Colonic mucosa (tissue), 4 donors: ENCODE results near the gene OGDH. TPM values are rescaled to one million over a fixed set of nuclear protein-coding genes. Genes with fewer than 3 reads are reported as not detected.
A peak's percentile ranks its signal among the peaks of the same experiment; 100 is the strongest.

Experiments
- DNase-seq: peaks from one replicate; pipeline ENCODE4 v3.0.0-alpha.2; 2020
- H3K27ac ChIP-seq: fragments of 200-600 bp; one replicate; pipeline ENCODE4 v1.8.0; 2021
- H3K27me3 ChIP-seq: fragments of 200-600 bp; one replicate; pipeline ENCODE4 v1.8.0; 2021
- H3K36me3 ChIP-seq: fragments of 200-600 bp; one replicate; pipeline ENCODE4 v1.8.0; 2021
- H3K4me1 ChIP-seq: fragments of 200-600 bp; one replicate; pipeline ENCODE4 v1.8.0; 2021; ENCODE audit warnings: mild to moderate bottlenecking
- H3K4me3 ChIP-seq: fragments of 200-600 bp; one replicate; pipeline ENCODE4 v1.8.0; 2021
- H3K9ac ChIP-seq, 2 donors: one replicate each; pipeline ENCODE4 v1.7.0; 2013; ENCODE audit warnings: control low read depth in 2 of 2, low read depth in 2 of 2, low read length in 2 of 2
- H3K9me3 ChIP-seq: fragments of 200-600 bp; one replicate; pipeline ENCODE4 v1.8.0; 2021
- intact Hi-C: fragments of 100-400 bp; cut with DNase I; formaldehyde crosslinking; loops from one replicate; pipeline ENCODE4 v1.14.1; 2022
- total RNA-seq, 2 donors: library from RNA; stranded (reverse); fragmentation: NEBNext Ultra II Directional in 1 of 2; extraction: Animal tissue kit (Norgen Biotek cat#: 25700) in 1 of 2; gene quantifications; one replicate each; pipeline ENCODE4 v1.2.1, GENCODE V29; 2021
- TF ChIP-seq, protein P1 (sequence below): fragments of 200-600 bp; IDR thresholded peaks from one replicate; pipeline ENCODE4 v1.8.0; 2022; ENCODE audit warnings: antibody characterized with exemption, mild to moderate bottlenecking
- donor health status: healthy.
- donor health status: DM: no; HTN: no; CAD: no.
- donor health status: DM: no; HTN: no; CAD: no.

OGDH gene
- total RNA-seq, 2 donors from 2014 or later: 142 to 164 TPM

DNA sequence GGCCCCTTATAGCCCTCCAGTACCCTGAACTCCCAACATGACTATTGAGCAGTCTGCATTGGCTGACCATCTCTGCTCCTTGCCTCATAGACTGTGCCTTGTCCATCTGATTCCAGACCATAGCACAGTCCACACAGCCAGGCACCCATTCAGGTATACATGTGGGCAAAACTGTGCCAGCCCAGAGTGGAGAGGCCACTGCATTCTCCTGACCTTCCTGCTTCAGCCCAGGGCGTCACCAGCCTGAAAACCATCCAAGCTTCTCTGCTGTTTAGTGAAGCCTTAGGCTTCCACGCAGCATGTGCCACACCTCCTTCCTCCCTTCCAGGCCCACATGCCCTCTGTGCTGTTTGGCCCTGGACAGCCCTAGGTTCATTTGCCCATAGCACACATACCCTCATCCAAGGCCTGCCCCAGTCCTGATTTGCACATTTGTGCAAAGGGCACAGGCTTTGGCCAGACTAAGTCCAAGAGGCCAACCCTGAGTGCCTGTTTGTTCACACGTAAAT lies 43.2 kb upstream of the OGDH start:
- no peak overlapping the region for H3K9ac ChIP-seq
- no peaks in the 10 kb centered on the region for H3K9me3 ChIP-seq
- H3K36me3 ChIP-seq: peaks cover 11% of the 10 kb centered on the region
- H3K4me1 ChIP-seq: no peaks in the 10 kb centered on the region
- TF ChIP-seq, protein P1, sequence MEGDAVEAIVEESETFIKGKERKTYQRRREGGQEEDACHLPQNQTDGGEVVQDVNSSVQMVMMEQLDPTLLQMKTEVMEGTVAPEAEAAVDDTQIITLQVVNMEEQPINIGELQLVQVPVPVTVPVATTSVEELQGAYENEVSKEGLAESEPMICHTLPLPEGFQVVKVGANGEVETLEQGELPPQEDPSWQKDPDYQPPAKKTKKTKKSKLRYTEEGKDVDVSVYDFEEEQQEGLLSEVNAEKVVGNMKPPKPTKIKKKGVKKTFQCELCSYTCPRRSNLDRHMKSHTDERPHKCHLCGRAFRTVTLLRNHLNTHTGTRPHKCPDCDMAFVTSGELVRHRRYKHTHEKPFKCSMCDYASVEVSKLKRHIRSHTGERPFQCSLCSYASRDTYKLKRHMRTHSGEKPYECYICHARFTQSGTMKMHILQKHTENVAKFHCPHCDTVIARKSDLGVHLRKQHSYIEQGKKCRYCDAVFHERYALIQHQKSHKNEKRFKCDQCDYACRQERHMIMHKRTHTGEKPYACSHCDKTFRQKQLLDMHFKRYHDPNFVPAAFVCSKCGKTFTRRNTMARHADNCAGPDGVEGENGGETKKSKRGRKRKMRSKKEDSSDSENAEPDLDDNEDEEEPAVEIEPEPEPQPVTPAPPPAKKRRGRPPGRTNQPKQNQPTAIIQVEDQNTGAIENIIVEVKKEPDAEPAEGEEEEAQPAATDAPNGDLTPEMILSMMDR: no peak
- no peaks in the 10 kb centered on the region for H3K27me3 ChIP-seq
- no peak overlapping the region for H3K27ac ChIP-seq
- H3K4me3 ChIP-seq: no peak overlapping the region
- DNase-seq: no peak
- intact Hi-C loops: no loop called here

DNA sequence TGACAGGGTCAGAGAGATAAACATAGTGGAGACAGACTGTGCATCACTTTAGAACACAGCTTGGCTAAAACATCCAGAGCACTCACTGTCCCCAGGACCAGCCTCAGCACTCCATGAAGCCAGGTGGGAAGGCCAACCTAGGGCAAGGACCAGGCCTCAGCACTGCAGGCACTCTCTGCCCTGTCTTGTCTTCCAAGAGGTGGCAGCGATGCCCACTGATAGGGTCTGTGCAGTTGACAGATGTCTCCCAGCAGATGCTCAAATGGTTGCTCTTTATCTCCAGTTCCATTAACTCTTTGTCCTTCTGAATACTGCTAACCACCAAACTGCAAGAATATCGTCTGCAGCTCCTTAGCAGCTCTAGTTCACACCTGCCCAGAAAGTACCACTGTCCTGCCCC lies 41.8 kb upstream of the OGDH start:
- intact Hi-C loops: loop anchor here (2.0 to 5.0 kb wide), 2 partner anchors 72 to 324 kb away; partner anchors contain the start of gene NUDCD3
- TF ChIP-seq, protein P1: no peak
- Histone ChIP-seq H3K27me3 (no peaks in the 10 kb centered on the region), H3K27ac (no peak overlapping the region), H3K9me3 (no peaks in the 10 kb centered on the region), H3K4me3 (no peak overlapping the region), H3K4me1 (no peaks in the 10 kb centered on the region), H3K36me3 (peaks cover 20% of the 10 kb centered on the region), H3K9ac (no peak overlapping the region)
- no peak for DNase-seq

DNA sequence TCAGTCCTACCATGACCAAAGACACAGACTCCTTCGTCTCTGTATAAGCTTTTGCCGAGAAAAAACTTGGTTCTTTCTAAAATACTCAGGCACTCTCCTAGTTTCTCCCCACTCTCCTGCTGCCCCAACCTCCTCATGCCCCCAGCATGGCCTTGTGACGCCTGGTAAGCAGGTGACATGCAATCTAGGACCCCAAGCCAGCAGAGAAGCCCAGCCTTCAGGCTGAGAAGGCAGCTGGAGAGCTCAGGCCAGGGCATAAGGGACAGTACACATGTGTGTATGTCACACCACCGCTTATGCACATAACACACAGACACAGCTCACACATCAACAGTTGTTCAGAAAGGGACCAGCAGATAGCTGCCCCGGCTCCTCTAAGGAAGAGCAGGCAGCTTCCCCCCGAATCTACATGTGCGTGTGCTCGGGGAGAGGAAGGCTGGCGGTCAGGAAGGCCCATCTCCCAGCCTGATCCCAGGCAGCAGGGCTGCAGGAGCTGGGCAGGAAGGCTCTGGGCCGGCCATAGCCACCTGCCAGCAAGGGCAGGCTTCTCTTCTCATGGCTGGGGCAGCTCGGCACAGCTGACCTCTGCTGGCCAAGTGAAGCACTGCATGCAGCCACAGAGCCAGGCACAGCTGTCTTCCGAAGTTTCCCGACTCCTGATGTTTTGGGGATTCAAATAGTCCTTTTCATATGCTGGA lies 41.2 kb upstream of the OGDH start:
- Histone ChIP-seq H3K27me3 (no peaks in the 10 kb centered on the region), H3K36me3 (peaks cover 26% of the 10 kb centered on the region), H3K4me3 (no peak overlapping the region), H3K9me3 (no peaks in the 10 kb centered on the region), H3K4me1 (no peaks in the 10 kb centered on the region), H3K27ac (no peak overlapping the region), H3K9ac (no peak overlapping the region)
- intact Hi-C loops: loop anchor here (2.0 to 5.0 kb wide), 2 partner anchors 73 to 324 kb away; partner anchors contain the start of gene NUDCD3
- TF ChIP-seq, protein P1: peak; percentile 99
- peak; percentile 68 for DNase-seq

DNA sequence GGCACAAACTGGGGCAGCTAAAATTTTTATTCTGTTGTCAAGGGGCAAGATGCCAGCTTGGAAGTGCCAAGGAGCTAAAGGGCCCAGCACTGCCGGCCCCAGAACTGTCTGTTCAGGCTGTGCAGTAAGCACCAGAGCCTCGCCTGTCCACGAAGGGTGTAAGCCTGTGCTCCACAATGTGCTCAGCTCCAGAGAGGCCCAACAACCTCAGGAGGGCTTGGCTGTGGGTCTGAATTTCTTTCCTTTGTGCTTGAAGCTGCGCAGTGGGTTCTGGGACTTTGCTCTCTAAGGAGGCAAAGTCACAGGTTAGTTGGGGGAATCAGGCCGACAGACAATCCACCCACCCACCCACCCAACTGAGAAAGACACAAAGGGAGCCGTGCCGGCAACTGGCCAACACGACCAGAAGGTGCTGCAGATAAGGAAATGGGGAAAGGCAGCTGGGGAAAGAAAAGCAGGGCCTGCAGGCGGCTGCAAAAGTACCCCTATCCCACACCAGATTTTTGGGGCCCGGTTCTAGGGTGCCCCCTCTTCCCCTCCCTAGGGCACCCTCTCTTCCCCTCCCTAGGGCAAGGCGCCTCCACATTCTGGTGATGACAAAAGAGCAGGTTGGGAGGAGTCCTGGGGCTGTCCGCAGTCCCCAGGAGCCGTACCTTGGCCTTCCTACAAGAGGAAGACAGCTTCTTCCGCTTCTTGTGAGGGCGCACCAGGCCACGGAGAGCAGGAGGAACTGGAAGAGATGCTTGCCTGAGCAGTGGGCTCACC lies 40.5 kb upstream of the OGDH start:
- Histone ChIP-seq H3K4me3 (no peak overlapping the region), H3K9me3 (no peaks in the 10 kb centered on the region), H3K9ac (no peak overlapping the region), H3K27me3 (no peaks in the 10 kb centered on the region), H3K36me3 (peaks cover 33% of the 10 kb centered on the region), H3K27ac (no peak overlapping the region), H3K4me1 (no peaks in the 10 kb centered on the region)
- DNase-seq: no peak
- intact Hi-C loops: loop anchor here (2.0 to 5.0 kb wide), 2 partner anchors 74 to 325 kb away; partner anchors contain the start of gene NUDCD3
- TF ChIP-seq, protein P1: no peak

DNA sequence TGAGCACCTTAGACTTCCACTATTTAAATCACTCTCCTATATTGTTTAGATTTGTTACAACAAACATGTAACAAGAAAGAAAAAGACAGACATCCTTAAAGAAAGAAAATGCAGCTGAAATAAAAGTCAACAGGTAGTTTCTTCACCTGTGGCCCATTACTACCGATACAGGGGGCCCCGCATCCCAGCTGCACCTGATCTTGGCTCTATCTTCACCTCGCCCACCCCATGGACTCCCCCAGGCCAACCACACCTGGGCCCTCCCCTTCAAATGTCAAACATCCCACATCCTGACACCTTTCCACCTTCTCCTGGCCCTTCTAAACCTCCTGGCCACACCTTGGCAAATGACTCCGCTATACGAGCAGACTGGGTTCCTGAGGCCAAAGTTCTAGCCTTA lies 39.7 kb upstream of the OGDH start:
- TF ChIP-seq, protein P1: no peak
- H3K9me3 ChIP-seq: no peaks in the 10 kb centered on the region
- H3K4me1 ChIP-seq: no peaks in the 10 kb centered on the region
- H3K27ac ChIP-seq: no peak overlapping the region
- H3K4me3 ChIP-seq: no peak overlapping the region
- H3K27me3 ChIP-seq: no peaks in the 10 kb centered on the region
- H3K36me3 ChIP-seq: peaks cover 40% of the 10 kb centered on the region
- H3K9ac ChIP-seq: no peak overlapping the region
- intact Hi-C loops: loop anchor here (5.0 kb wide), 1 partner anchor 74 kb away; the partner anchor contains the start of gene NUDCD3
- DNase-seq: no peak
